K562 (cell line): ENCODE measurements around the gene SCAPER. TPM values are rescaled to one million over a fixed set of nuclear protein-coding genes. Genes with fewer than 3 reads are reported as not detected.

Experiments
- ATAC-seq: fragments of 200-7000 bp; cut with Tn5 transposase; 3 replicates; pipeline ENCODE4 v1.9.1; 2020; ENCODE audit warnings: moderate library complexity
- BruUV-seq: library from RNA; stranded (reverse); fragments of 400-500 nt; replicated peaks from 2 replicates; lab custom pipeline; 2021; lab: Mats Ljungman, UMichigan
- CTCF ChIA-PET: fragments of 300-600 bp; formaldehyde crosslinking; extraction: SDS; loops from one replicate; lab custom pipeline; 2021; ENCODE audit warnings: low intra/inter-chr PET ratio; lab: Yijun Ruan, JAX
- POLR2A ChIA-PET: fragments of 300-600, 350-650 bp; sonication (Branson Sonifier 250); formaldehyde crosslinking; extraction: SDS; loops from one replicate; lab custom pipeline; 2021; ENCODE audit warnings: antibody characterized with exemption, inconsistent platforms; lab: Yijun Ruan, JAX
- DNase-seq, 4 experiments: peaks; one replicate each; pipeline versions ENCODE4 v3.0.0 to v3.0.0-alpha.2; 2011 to 2018; ENCODE audit warnings: low spot score in 3 of 4, mixed read lengths in 3 of 4; ENCODE audit errors: extremely low read depth in 1 of 4
- FAIRE-seq: peaks from 2 replicates; lab custom pipeline; 2011; peaks lifted over from hg19 to GRCh38; lab: Jason Lieb, UNC
- H2AFZ ChIP-seq: 2 replicates; pipeline ENCODE4 v1.6.0; 2011; ENCODE audit warnings: low read depth, low read length, control low read depth, inconsistent platforms
- H3K27ac ChIP-seq: fragments of 200-600 bp; 3 replicates; pipeline ENCODE4 v1.8.0; 2011; ENCODE audit warnings: low read depth, mild to moderate bottlenecking, control low read depth, inconsistent platforms, low read length, moderate library complexity, mixed read lengths; ENCODE audit errors: extremely low read depth
- H3K27me3 ChIP-seq, 2 experiments: fragments of 300-600 bp in 1 of 2; 2 replicates in 1 of 2; 3 replicates in 1 of 2; pipeline versions ENCODE4 v1.6.0 to v1.8.0; 2011; ENCODE audit warnings: inconsistent platforms in 2 of 2, low read length in 2 of 2, mild to moderate bottlenecking in 1 of 2, mixed read lengths in 1 of 2, moderate library complexity in 1 of 2; ENCODE audit not compliant: control insufficient read depth in 2 of 2, insufficient read depth in 2 of 2
- H3K36me3 ChIP-seq: fragments of 300-600 bp; 3 replicates; pipeline ENCODE4 v1.8.0; 2011; ENCODE audit warnings: mild to moderate bottlenecking, low read length, inconsistent platforms; ENCODE audit not compliant: control insufficient read depth, insufficient read depth
- H3K4me1 ChIP-seq, 2 experiments: fragments of 200-600 bp in 1 of 2; replicated peaks in 1 of 2; 2 replicates in 1 of 2; 3 replicates in 1 of 2; pipeline versions ENCODE4 v1.5.1 to v1.8.0; 2011; ENCODE audit warnings: inconsistent platforms in 2 of 2, low read length in 2 of 2, mild to moderate bottlenecking in 1 of 2, mixed read lengths in 1 of 2, moderate library complexity in 1 of 2; ENCODE audit not compliant: control insufficient read depth in 2 of 2, insufficient read depth in 2 of 2
- H3K4me2 ChIP-seq: 2 replicates; pipeline ENCODE4 v1.6.1; 2011; ENCODE audit warnings: low read length, control low read depth, inconsistent platforms, mixed read lengths; ENCODE audit not compliant: insufficient read depth
- H3K4me3 ChIP-seq: fragments of 200-600 bp; sonication (generic), shearing (Covaris generic); 2 replicates; pipeline ENCODE4 v1.5.1; 2016; ENCODE audit warnings: control low read depth, inconsistent platforms
- H3K79me2 ChIP-seq: fragments of 200-600 bp; 3 replicates; pipeline ENCODE4 v1.8.0; 2011; ENCODE audit warnings: low read length, inconsistent platforms; ENCODE audit not compliant: control insufficient read depth, insufficient read depth
- H3K9ac ChIP-seq, 2 experiments: 2 replicates each; pipeline versions ENCODE4 v1.6.0 to v1.6.1; 2011; ENCODE audit warnings: low read depth in 2 of 2, low read length in 2 of 2, control low read depth in 1 of 2, inconsistent platforms in 1 of 2, mild to moderate bottlenecking in 1 of 2, mixed read lengths in 1 of 2; ENCODE audit not compliant: insufficient read depth in 1 of 2
- H3K9me1 ChIP-seq: one replicate; pipeline ENCODE4 v1.6.0; 2011; ENCODE audit warnings: inconsistent platforms, mild to moderate bottlenecking, low read length, moderate library complexity; ENCODE audit not compliant: control insufficient read depth, insufficient read depth
- H3K9me3 ChIP-seq: replicated peaks from 2 replicates; pipeline ENCODE4 v1.5.1; 2011; ENCODE audit warnings: low read depth, low read length, inconsistent platforms; ENCODE audit not compliant: control insufficient read depth, insufficient read depth
- H4K20me1 ChIP-seq: replicated peaks from 2 replicates; pipeline ENCODE4 v1.6.1; 2011; ENCODE audit warnings: low read length, inconsistent platforms, mixed read lengths; ENCODE audit not compliant: control insufficient read depth, insufficient read depth
- DDX20 ChIP-seq: fragments of 450-650 bp; IDR thresholded peaks from 2 replicates; pipeline ENCODE4 v1.6.1; 2016; ENCODE audit warnings: missing genetic modification characterization, low read depth, mild to moderate bottlenecking, missing compliant biosample characterization, moderate library complexity
- SREBF2 ChIP-seq: sonication (generic); formaldehyde crosslinking; IDR thresholded peaks from 2 replicates; pipeline ENCODE4 v1.4.0; 2020; ENCODE audit warnings: mild to moderate bottlenecking, missing genetic modification reagents
- TOE1 ChIP-seq, 2 experiments: fragments of 450-650 bp in 1 of 2; sonication (generic) in 1 of 2; formaldehyde crosslinking in 1 of 2; IDR thresholded peaks; 2 replicates each; pipeline versions ENCODE4 v1.7.1 to v1.8.0; 2016 to 2022; ENCODE audit warnings: borderline replicate concordance in 2 of 2, mild to moderate bottlenecking in 2 of 2, antibody characterized with exemption in 1 of 2, inconsistent platforms in 1 of 2, low read depth in 1 of 2, missing genetic modification reagents in 1 of 2, moderate library complexity in 1 of 2
- ZNF232 ChIP-seq: sonication (generic); formaldehyde crosslinking; IDR thresholded peaks from 2 replicates; pipeline ENCODE4 v1.8.0; 2022; ENCODE audit warnings: mild to moderate bottlenecking, missing genetic modification reagents
- WGBS: fragments of 100-300 bp; shearing (Covaris generic); methylation state at CpG from one replicate; pipeline ENCODE4 v1.1.6; 2016; ENCODE audit warnings: low coverage, mixed read lengths; ENCODE audit not compliant: insufficient coverage; ENCODE audit errors: missing lambda C conversion rate; 5-methylcytosine and 5-hydroxymethylcytosine counted together
- in situ Hi-C: fragments of 300-500 bp; cut with MboI; formaldehyde crosslinking; loops from 4 replicates; pipeline ENCODE4 v1.15.0; 2018; ENCODE audit warnings: inconsistent platforms, mixed read lengths
- intact Hi-C: fragments of 100-400 bp; cut with micrococcal nuclease; formaldehyde crosslinking; loops from 2 replicates; pipeline ENCODE4 v1.14.2; 2022
- polyA plus RNA-seq, 8 experiments: library from polyadenylated mRNA; depleted of rRNA in 4 of 8; stranded (reverse) in 5 of 8; unstranded in 3 of 8; fragments of >200 nt; fragmentation: Nextera tagmentation in 2 of 8; fragmentation: Illumina TruSeq in 1 of 8; extraction: Ambion mirVana in 2 of 8; extraction: Trizol in 1 of 8; gene quantifications; 2 replicates each; pipeline versions ENCODE4 v1.2.1 to v1.2.3, GENCODE V29; 2011 to 2014; ENCODE audit warnings: inconsistent platforms in 1 of 8, missing spikeins in 1 of 8
- total RNA-seq, 7 experiments: library from RNA; depleted of rRNA in 6 of 7; stranded (reverse); fragments of >200 nt in 6 of 7; fragmentation: Illumina TruSeq in 2 of 7; extraction: Trizol in 2 of 7; gene quantifications; 2 replicates each; pipeline versions ENCODE4 v1.2.1 to v1.2.3, GENCODE V29; 2011 to 2021; ENCODE audit warnings: low replicate concordance in 1 of 7

Gene SCAPER
- total and polyA plus RNA-seq, 9 of the 15 experiments (the other 6 are each of a cell fraction or from before 2014, with no cell fraction given) = 1.3 to 5.7 (median 3.2) TPM

GRCh38 chr15:76343313-76343996 lies 561.7 kb downstream of the SCAPER start:
- Histone ChIP-seq H3K9me1 (no peaks in the 10 kb centered on the region), H3K9me3 (no peaks in the 10 kb centered on the region; the same call in 1 of the 2 replicates), H3K27ac (no peak overlapping the region), H3K4me2 (no peak overlapping the region), H3K4me1 (peaks cover 0 to 34% of the 10 kb centered on the region in 2 experiments; a peak in 3 of 5 replicates), H3K27me3 (no peaks in the 10 kb centered on the region), H2AFZ (no peak overlapping the region), H4K20me1 (0 out of 2 replicates have a peak, but pooled peaks cover 5% of the 10 kb centered on the region), H3K9ac (no peak overlapping the region), H3K36me3 (peaks cover 57% of the 10 kb centered on the region), H3K79me2 (peaks cover 24% of the 10 kb centered on the region), H3K4me3 (no peak overlapping the region)
- intact Hi-C loops = no loop called here
- no peak for ATAC-seq
- FAIRE-seq = no peak
- WGBS = 94% methylated on average over 15 of the region's 16 CpGs
- no TSS peak for BruUV-seq
- CTCF ChIA-PET = no interaction called here
- no peak for DNase-seq
- POLR2A ChIA-PET = interaction anchor here (0.5 to 2.6 kb wide), 4 partner anchors 11 to 52 kb away, joined by 3 to 10 read pairs (median 6); no protein-coding TSS in a partner anchor
- TF ChIP-seq ZNF232 = no peak
- TF ChIP-seq SREBF2 (CRISPR knock-in tag) = no peak
- TF ChIP-seq TOE1 (IDR thresholded peaks at IDR 0.05; ENCODE audit: borderline replicate concordance) = no peak
- no peak for TF ChIP-seq TOE1 (CRISPR knock-in tag; IDR thresholded peaks at IDR 0.05; ENCODE audit: borderline replicate concordance, low read depth)
- TF ChIP-seq DDX20 = no peak
- in situ Hi-C loops = no loop called here
